Endothelial cell of umbilical vein (primary cell): Measurements from ENCODE around the gene PDE11A. TPM values are rescaled to one million over a fixed set of nuclear protein-coding genes. Genes with fewer than 3 reads are reported as not detected.
A peak's percentile ranks its signal among the peaks of the same experiment; 100 is the strongest.

Experiments used
- BruUV-seq: library from RNA; stranded (reverse); fragments of 400-500 nt; replicated peaks from 2 replicates; lab custom pipeline; 2021; lab: Mats Ljungman, UMichigan
- CTCF ChIA-PET: fragments of 300-600, 350-600 bp; sonication (Branson Sonifier 250); formaldehyde crosslinking; loops from one replicate; lab custom pipeline; 2021; ENCODE audit warnings: antibody characterized with exemption, inconsistent platforms; lab: Charles Lee
- POLR2A ChIA-PET: fragments of 300-600, 350-600 bp; sonication (Branson Sonifier 250); formaldehyde crosslinking; loops from one replicate; lab custom pipeline; 2021; ENCODE audit warnings: antibody characterized with exemption, inconsistent platforms; lab: Charles Lee
- DNase-seq: peaks from one replicate; pipeline ENCODE4 v3.0.0-alpha.2; 2011; ENCODE audit warnings: low read depth, low spot score
- FAIRE-seq: peaks from 2 replicates; lab custom pipeline; 2011; peaks lifted over from hg19 to GRCh38; lab: Jason Lieb, UNC
- H2AFZ ChIP-seq: 2 replicates; pipeline ENCODE4 v1.6.0; 2012; ENCODE audit warnings: low read depth, low read length, control low read depth, inconsistent platforms
- H3K27ac ChIP-seq: 2 replicates; pipeline ENCODE4 v1.5.1; 2011; ENCODE audit warnings: low read depth, mild to moderate bottlenecking, control low read depth, low read length, moderate library complexity; ENCODE audit not compliant: insufficient read depth
- H3K27me3 ChIP-seq, 2 experiments: 2 replicates each; pipeline versions ENCODE4 v1.6.0 to v1.6.1; 2011; ENCODE audit warnings: low read length in 2 of 2, mixed read lengths in 1 of 2; ENCODE audit not compliant: control insufficient read depth in 2 of 2, insufficient read depth in 2 of 2
- H3K36me3 ChIP-seq, 2 experiments: 2 replicates in 1 of 2; 3 replicates in 1 of 2; pipeline ENCODE4 v1.5.1; 2011; ENCODE audit warnings: low read length in 2 of 2, mild to moderate bottlenecking in 1 of 2, moderate library complexity in 1 of 2; ENCODE audit not compliant: control insufficient read depth in 2 of 2, insufficient read depth in 2 of 2; ENCODE audit errors: extremely low read depth in 1 of 2
- H3K4me1 ChIP-seq: 3 replicates; pipeline ENCODE4 v1.5.1; 2011; ENCODE audit warnings: mild to moderate bottlenecking, low read length; ENCODE audit not compliant: control insufficient read depth, insufficient read depth; ENCODE audit errors: extremely low read depth
- H3K4me2 ChIP-seq: 2 replicates; pipeline ENCODE4 v1.6.1; 2011; ENCODE audit warnings: low read length, control low read depth, mixed read lengths; ENCODE audit not compliant: insufficient read depth
- H3K4me3 ChIP-seq, 3 experiments: fragments of 200-600 bp in 1 of 3; sonication (generic), shearing (Covaris generic) in 1 of 3; replicated peaks in 1 of 3; 2 replicates each; pipeline ENCODE4 v1.5.1; 2011 to 2016; ENCODE audit warnings: control low read depth in 3 of 3, low read length in 3 of 3, mild to moderate bottlenecking in 2 of 3, inconsistent platforms in 1 of 3, low read depth in 1 of 3, moderate library complexity in 1 of 3; ENCODE audit not compliant: insufficient read depth in 1 of 3
- H3K79me2 ChIP-seq: 2 replicates; pipeline ENCODE4 v1.6.0; 2012; ENCODE audit warnings: low read length, inconsistent platforms; ENCODE audit not compliant: control insufficient read depth, insufficient read depth
- H3K9ac ChIP-seq: replicated peaks from 2 replicates; pipeline ENCODE3; 2011; ENCODE audit warnings: low read length, control low read depth; ENCODE audit not compliant: insufficient read depth; ENCODE audit errors: extremely low read depth
- H3K9me1 ChIP-seq: replicated peaks from 3 replicates; pipeline ENCODE4 v1.6.0; 2011; ENCODE audit warnings: mild to moderate bottlenecking, low read length; ENCODE audit not compliant: control insufficient read depth, insufficient read depth; ENCODE audit errors: extremely low read depth
- H3K9me3 ChIP-seq: replicated peaks from 2 replicates; pipeline ENCODE4 v1.5.1; 2012; ENCODE audit warnings: low read length, inconsistent platforms; ENCODE audit not compliant: control insufficient read depth, insufficient read depth
- H4K20me1 ChIP-seq: replicated peaks from 2 replicates; pipeline ENCODE3; 2011; ENCODE audit warnings: mild to moderate bottlenecking, low read length; ENCODE audit not compliant: control insufficient read depth, insufficient read depth; ENCODE audit errors: extremely low read depth
- CTCF ChIP-seq, 2 donors: IDR thresholded peaks; 1 replicate in 1 of 2; 2 replicates in 1 of 2; pipeline ENCODE4 v1.5.1; 2011; ENCODE audit warnings: low read length in 2 of 2, mild to moderate bottlenecking in 2 of 2, moderate library complexity in 2 of 2, control low read depth in 1 of 2, inconsistent platforms in 1 of 2, low read depth in 1 of 2; ENCODE audit not compliant: insufficient read depth in 1 of 2; ENCODE audit errors: extremely low read depth in 1 of 2
- EZH2 ChIP-seq: IDR thresholded peaks from 2 replicates; pipeline ENCODE4 v1.6.1; 2012; ENCODE audit warnings: borderline replicate concordance, low read depth, mild to moderate bottlenecking, moderate library complexity, low read length, inconsistent platforms; ENCODE audit not compliant: severe bottlenecking
- FOS ChIP-seq: IDR thresholded peaks from 2 replicates; pipeline ENCODE4 v1.6.1; 2011; ENCODE audit warnings: mild to moderate bottlenecking, low read length, moderate library complexity, borderline replicate concordance; ENCODE audit not compliant: insufficient read depth
- GATA2 ChIP-seq: IDR thresholded peaks from 2 replicates; pipeline ENCODE4 v1.7.0; 2011; ENCODE audit warnings: low read depth, mild to moderate bottlenecking, moderate library complexity, mixed read lengths, low read length; ENCODE audit not compliant: insufficient read length, insufficient read depth
- JUN ChIP-seq: IDR thresholded peaks from 2 replicates; pipeline ENCODE4 v1.6.1; 2011; ENCODE audit warnings: borderline replicate concordance, low read depth; ENCODE audit not compliant: insufficient read length, insufficient read depth
- MAX ChIP-seq: IDR thresholded peaks from 2 replicates; pipeline ENCODE4 v1.6.1; 2011; ENCODE audit not compliant: insufficient read depth, insufficient read length
- MYC ChIP-seq: IDR thresholded peaks from one replicate; pipeline ENCODE4 v1.6.1; 2011; ENCODE audit warnings: mild to moderate bottlenecking, low read depth, low read length
- POLR2A ChIP-seq: IDR thresholded peaks from 2 replicates; pipeline ENCODE4 v1.6.1; 2012; ENCODE audit warnings: low read depth, mild to moderate bottlenecking, control low read depth, low read length
- POLR2AphosphoS5 ChIP-seq: IDR thresholded peaks from 2 replicates; pipeline ENCODE4 v1.6.1; 2012; ENCODE audit warnings: low read depth, mild to moderate bottlenecking, control low read depth, low read length, moderate library complexity; ENCODE audit not compliant: insufficient read depth
- dilution Hi-C: fragments of 300-500 bp; cut with MboI; formaldehyde crosslinking; loops from one replicate; pipeline ENCODE4 v1.15.0; 2019; ENCODE audit warnings: low sequenced_read_pairs; ENCODE audit not compliant: extremely low pct_ligation_motif_present
- intact Hi-C: fragments of 100-400 bp; cut with micrococcal nuclease; formaldehyde crosslinking; loops from one replicate; pipeline ENCODE4 v1.10.0; 2022
- polyA plus RNA-seq, 4 experiments: library from polyadenylated mRNA; depleted of rRNA in 3 of 4; stranded (reverse) in 3 of 4; unstranded in 1 of 4; fragments of >200 nt; gene quantifications; 2 replicates each; pipeline versions ENCODE4 v1.2.1 to v1.2.3, GENCODE V29; 2011 to 2012; ENCODE audit warnings: missing spikeins in 1 of 4
- total RNA-seq: library from RNA; stranded (reverse); gene quantifications from 2 replicates; pipeline ENCODE4 v1.2.3, GENCODE V29; 2021

Gene PDE11A
- total and polyA plus RNA-seq, 2 donors (not counting 3 experiments of a cell fraction or from before 2014, with no cell fraction given) = 0.07 to 0.51 TPM

- H3K9ac ChIP-seq = peak overlapping the region; percentile 20
- H3K27ac ChIP-seq = no peak overlapping the region
These were observed 438.7 kb downstream of the PDE11A start for GRCh38 chr2:177633910-177634294.

More at GRCh38 chr2:177633910-177634294, 438.7 kb downstream of the PDE11A start:
- Histone ChIP-seq H4K20me1 (no peaks in the 10 kb centered on the region), H3K79me2 (no peaks in the 10 kb centered on the region), H3K36me3 (no peaks in the 10 kb centered on the region), H3K4me3 (peak overlapping the region in 1 of 3 experiments; percentile 24), H3K4me2 (peak overlapping the region; percentile 14), H3K9me1 (no peaks in the 10 kb centered on the region), H3K9me3 (no peaks in the 10 kb centered on the region), H2AFZ (no peak overlapping the region), H3K27me3 (no peaks in the 10 kb centered on the region), H3K4me1 (no peaks in the 10 kb centered on the region)
- ChIA-PET CTCF (no interaction called here), POLR2A (no interaction called here)
- BruUV-seq = TSS peak; percentile 37
- intact Hi-C loops = no loop called here
- FAIRE-seq (no peak), DNase-seq (peak; percentile 23)
- dilution Hi-C loops = no loop called here
- no peak for TF ChIP-seq POLR2AphosphoS5
- no peak for TF ChIP-seq JUN
- no peak for TF ChIP-seq FOS
- TF ChIP-seq GATA2 = no peak
- no peak for TF ChIP-seq CTCF (IDR thresholded peaks at IDR 0.05; ENCODE audit: extremely low read depth in 1 of 2, insufficient read depth in 1 of 2, low read depth in 1 of 2, low read length in 2 of 2)
- TF ChIP-seq POLR2A = no peak
- TF ChIP-seq MYC = no peak
- no peak for TF ChIP-seq MAX
- TF ChIP-seq EZH2 = no peak
